WTC11 (cell line): ENCODE data around the gene AADACL4. TPM values are rescaled to one million over a fixed set of nuclear protein-coding genes. Genes with fewer than 3 reads are reported as not detected.

Source experiments
- ATAC-seq: fragments of 200-7000 bp; cut with Tn5 transposase; 2 replicates; pipeline ENCODE4 v1.10.0; 2021; ENCODE audit warnings: mild to moderate bottlenecking, moderate library complexity
- CTCF ChIA-PET: fragments of 300-600 bp; sonication (Branson Sonifier 250); formaldehyde crosslinking; loops from one replicate; lab custom pipeline; 2021; ENCODE audit warnings: antibody characterized with exemption; lab: Charles Lee
- POLR2A ChIA-PET: fragments of 350-600 bp; sonication (Branson Sonifier 250); formaldehyde crosslinking; loops from one replicate; lab custom pipeline; 2021; ENCODE audit warnings: antibody characterized with exemption; lab: Charles Lee
- DNase-seq: peaks from one replicate; pipeline ENCODE4 v3.0.0; 2021; ENCODE audit warnings: low spot score
- H3K27ac Mint-ChIP-seq: 2 replicates; pipeline ENCODE4 v1.8.0; 2021; ENCODE audit warnings: mixed read lengths
- H3K27me3 Mint-ChIP-seq: 2 replicates; pipeline ENCODE4 v1.8.0; 2021; ENCODE audit warnings: low read depth, mild to moderate bottlenecking, moderate library complexity, mixed read lengths
- H3K36me3 Mint-ChIP-seq: 2 replicates; pipeline ENCODE4 v1.8.0; 2021; ENCODE audit warnings: mixed read lengths
- H3K4me1 Mint-ChIP-seq: 2 replicates; pipeline ENCODE4 v1.8.0; 2022; ENCODE audit warnings: mixed read lengths
- H3K4me3 Mint-ChIP-seq: 2 replicates; pipeline ENCODE4 v1.8.0; 2021; ENCODE audit warnings: mild to moderate bottlenecking, moderate library complexity, mixed read lengths
- H3K9me3 Mint-ChIP-seq: 2 replicates; pipeline ENCODE4 v1.8.0; 2021; ENCODE audit warnings: mixed read lengths
- JUN ChIP-seq: sonication (generic); formaldehyde crosslinking; IDR thresholded peaks from 2 replicates; pipeline ENCODE4 v1.8.0; 2023; ENCODE audit warnings: mild to moderate bottlenecking, missing genetic modification reagents
- RELA ChIP-seq: sonication (generic); formaldehyde crosslinking; IDR thresholded peaks from 2 replicates; pipeline ENCODE4 v1.8.1; 2022; ENCODE audit warnings: missing genetic modification reagents, mild to moderate bottlenecking, borderline replicate concordance
- ZNF232 ChIP-seq: sonication (generic); formaldehyde crosslinking; IDR thresholded peaks from 2 replicates; pipeline ENCODE4 v1.8.0; 2022; ENCODE audit warnings: mild to moderate bottlenecking, missing genetic modification reagents
- ZNF423 ChIP-seq: fragments of 250-450 bp; sonication (Bioruptor Pico); IDR thresholded peaks from 2 replicates; pipeline ENCODE4 v2.1.2; 2022; ENCODE audit warnings: mild to moderate bottlenecking, moderate library complexity
- ZNF671 ChIP-seq: fragments of 250-450 bp; sonication (Bioruptor Pico); IDR thresholded peaks from 2 replicates; pipeline ENCODE4 v1.8.0; 2021; ENCODE audit warnings: mild to moderate bottlenecking
- total RNA-seq: library from RNA; stranded (reverse); gene quantifications from 3 replicates; pipeline ENCODE4 v1.2.3, GENCODE V29; 2021
- TF ChIP-seq, protein P1 (sequence below): sonication (generic); formaldehyde crosslinking; IDR thresholded peaks from 2 replicates; pipeline ENCODE4 v1.8.0; 2023; ENCODE audit warnings: mild to moderate bottlenecking, missing genetic modification reagents
- TF ChIP-seq, protein P2 (sequence below): sonication (generic); formaldehyde crosslinking; IDR thresholded peaks from 2 replicates; pipeline ENCODE4 v1.8.1; 2023; ENCODE audit warnings: mild to moderate bottlenecking, missing genetic modification reagents, borderline replicate concordance
- TF ChIP-seq, protein P3 (sequence below): fragments of 250-450 bp; sonication (Bioruptor Pico); IDR thresholded peaks from 2 replicates; pipeline ENCODE4 v1.9.0; 2021; ENCODE audit warnings: mild to moderate bottlenecking
- TF ChIP-seq, protein P4 (sequence below): fragments of 200-600 bp; IDR thresholded peaks from 2 replicates; pipeline ENCODE4 v1.8.0; 2022; ENCODE audit warnings: antibody characterized with exemption

AADACL4 gene
- total RNA-seq, 1 experiment from 2014 or later: 0.11 TPM

DNA sequence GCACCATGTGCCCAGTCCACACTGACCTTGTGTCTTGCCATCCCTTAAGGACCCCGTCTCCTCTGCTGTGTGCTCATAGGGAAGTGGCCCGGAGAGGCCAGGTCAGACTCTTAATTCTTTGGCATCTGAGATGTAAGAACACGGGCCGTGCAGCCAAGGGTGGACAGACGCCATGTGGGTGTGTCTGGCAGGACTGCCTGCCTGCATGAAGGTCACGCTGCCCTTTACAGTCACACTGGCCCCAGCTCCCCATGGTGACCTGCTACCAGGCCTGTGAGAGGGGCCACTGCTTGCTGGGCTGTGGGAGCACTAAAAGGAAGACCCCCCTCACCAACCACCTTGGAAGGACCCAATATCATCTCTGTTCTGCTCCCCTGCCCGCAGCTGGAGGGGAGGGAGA, 43.5 kb upstream of the AADACL4 start (continued):
- TF ChIP-seq, protein P1, sequence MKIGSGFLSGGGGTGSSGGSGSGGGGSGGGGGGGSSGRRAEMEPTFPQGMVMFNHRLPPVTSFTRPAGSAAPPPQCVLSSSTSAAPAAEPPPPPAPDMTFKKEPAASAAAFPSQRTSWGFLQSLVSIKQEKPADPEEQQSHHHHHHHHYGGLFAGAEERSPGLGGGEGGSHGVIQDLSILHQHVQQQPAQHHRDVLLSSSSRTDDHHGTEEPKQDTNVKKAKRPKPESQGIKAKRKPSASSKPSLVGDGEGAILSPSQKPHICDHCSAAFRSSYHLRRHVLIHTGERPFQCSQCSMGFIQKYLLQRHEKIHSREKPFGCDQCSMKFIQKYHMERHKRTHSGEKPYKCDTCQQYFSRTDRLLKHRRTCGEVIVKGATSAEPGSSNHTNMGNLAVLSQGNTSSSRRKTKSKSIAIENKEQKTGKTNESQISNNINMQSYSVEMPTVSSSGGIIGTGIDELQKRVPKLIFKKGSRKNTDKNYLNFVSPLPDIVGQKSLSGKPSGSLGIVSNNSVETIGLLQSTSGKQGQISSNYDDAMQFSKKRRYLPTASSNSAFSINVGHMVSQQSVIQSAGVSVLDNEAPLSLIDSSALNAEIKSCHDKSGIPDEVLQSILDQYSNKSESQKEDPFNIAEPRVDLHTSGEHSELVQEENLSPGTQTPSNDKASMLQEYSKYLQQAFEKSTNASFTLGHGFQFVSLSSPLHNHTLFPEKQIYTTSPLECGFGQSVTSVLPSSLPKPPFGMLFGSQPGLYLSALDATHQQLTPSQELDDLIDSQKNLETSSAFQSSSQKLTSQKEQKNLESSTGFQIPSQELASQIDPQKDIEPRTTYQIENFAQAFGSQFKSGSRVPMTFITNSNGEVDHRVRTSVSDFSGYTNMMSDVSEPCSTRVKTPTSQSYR (CRISPR knock-in tag): no peak
- TF ChIP-seq, protein P2, sequence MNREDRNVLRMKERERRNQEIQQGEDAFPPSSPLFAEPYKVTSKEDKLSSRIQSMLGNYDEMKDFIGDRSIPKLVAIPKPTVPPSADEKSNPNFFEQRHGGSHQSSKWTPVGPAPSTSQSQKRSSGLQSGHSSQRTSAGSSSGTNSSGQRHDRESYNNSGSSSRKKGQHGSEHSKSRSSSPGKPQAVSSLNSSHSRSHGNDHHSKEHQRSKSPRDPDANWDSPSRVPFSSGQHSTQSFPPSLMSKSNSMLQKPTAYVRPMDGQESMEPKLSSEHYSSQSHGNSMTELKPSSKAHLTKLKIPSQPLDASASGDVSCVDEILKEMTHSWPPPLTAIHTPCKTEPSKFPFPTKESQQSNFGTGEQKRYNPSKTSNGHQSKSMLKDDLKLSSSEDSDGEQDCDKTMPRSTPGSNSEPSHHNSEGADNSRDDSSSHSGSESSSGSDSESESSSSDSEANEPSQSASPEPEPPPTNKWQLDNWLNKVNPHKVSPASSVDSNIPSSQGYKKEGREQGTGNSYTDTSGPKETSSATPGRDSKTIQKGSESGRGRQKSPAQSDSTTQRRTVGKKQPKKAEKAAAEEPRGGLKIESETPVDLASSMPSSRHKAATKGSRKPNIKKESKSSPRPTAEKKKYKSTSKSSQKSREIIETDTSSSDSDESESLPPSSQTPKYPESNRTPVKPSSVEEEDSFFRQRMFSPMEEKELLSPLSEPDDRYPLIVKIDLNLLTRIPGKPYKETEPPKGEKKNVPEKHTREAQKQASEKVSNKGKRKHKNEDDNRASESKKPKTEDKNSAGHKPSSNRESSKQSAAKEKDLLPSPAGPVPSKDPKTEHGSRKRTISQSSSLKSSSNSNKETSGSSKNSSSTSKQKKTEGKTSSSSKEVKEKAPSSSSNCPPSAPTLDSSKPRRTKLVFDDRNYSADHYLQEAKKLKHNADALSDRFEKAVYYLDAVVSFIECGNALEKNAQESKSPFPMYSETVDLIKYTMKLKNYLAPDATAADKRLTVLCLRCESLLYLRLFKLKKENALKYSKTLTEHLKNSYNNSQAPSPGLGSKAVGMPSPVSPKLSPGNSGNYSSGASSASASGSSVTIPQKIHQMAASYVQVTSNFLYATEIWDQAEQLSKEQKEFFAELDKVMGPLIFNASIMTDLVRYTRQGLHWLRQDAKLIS (CRISPR knock-in tag): no peak
- no peak for TF ChIP-seq JUN (CRISPR knock-in tag)
- TF ChIP-seq ZNF671: no peak
- TF ChIP-seq, all 79 proteins: peak for 0

DNA sequence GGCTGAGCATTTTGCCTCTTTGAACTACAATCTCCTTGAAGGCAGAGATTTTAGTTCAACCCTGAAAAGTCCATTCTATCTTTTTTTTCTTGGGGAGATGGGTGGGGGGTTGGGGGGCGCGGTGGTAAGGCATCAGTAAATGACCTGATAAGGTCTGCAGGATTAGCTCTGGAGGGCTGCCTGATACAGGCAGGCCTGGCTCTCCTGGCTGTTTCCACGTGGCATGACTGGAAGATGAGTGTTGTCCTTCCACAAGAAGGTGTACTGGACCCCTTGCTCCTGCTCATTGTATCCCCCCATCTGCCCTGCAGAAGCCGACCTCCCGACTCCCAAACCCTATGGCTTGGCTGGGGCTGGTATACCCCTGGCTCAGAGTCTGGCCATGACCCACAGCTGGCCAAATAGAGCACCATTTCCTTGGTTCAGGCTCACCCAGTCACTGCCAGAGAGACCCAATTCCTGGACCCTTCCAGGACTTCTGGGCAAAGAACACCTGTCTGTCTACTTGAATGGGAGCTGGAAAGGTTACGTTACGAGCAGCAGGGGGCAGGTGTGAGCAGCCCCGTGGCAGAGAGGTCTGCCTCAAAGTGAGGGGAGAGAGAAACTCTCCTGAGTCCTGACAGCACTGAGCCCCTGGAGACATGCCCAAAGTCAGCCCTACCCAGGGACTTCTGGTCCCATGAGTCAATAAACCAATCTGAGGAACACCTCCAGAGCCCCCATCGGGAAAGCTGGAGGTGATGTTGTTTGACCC, 42.8 kb upstream of the AADACL4 start:
- ChIA-PET POLR2A (interaction anchor here (0.5 to 2.3 kb wide), 2 partner anchors 15 to 50 kb away, joined by 4 to 11 read pairs; no protein-coding TSS in a partner anchor), CTCF (interaction anchor here (0.6 to 5.9 kb wide), 20 partner anchors 8 to 288 kb away, joined by 3 to 107 read pairs (median 4); partner anchors contain the start of genes AADACL4 and DHRS3)
- Mint-ChIP-seq H3K4me3 (no peak overlapping the region), H3K27me3 (peaks cover 5% of the 10 kb centered on the region), H3K27ac (no peak overlapping the region; the same call in 1 of the 2 replicates)
- TF ChIP-seq, protein P3, sequence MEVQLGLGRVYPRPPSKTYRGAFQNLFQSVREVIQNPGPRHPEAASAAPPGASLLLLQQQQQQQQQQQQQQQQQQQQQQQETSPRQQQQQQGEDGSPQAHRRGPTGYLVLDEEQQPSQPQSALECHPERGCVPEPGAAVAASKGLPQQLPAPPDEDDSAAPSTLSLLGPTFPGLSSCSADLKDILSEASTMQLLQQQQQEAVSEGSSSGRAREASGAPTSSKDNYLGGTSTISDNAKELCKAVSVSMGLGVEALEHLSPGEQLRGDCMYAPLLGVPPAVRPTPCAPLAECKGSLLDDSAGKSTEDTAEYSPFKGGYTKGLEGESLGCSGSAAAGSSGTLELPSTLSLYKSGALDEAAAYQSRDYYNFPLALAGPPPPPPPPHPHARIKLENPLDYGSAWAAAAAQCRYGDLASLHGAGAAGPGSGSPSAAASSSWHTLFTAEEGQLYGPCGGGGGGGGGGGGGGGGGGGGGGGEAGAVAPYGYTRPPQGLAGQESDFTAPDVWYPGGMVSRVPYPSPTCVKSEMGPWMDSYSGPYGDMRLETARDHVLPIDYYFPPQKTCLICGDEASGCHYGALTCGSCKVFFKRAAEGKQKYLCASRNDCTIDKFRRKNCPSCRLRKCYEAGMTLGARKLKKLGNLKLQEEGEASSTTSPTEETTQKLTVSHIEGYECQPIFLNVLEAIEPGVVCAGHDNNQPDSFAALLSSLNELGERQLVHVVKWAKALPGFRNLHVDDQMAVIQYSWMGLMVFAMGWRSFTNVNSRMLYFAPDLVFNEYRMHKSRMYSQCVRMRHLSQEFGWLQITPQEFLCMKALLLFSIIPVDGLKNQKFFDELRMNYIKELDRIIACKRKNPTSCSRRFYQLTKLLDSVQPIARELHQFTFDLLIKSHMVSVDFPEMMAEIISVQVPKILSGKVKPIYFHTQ (CRISPR knock-in tag): no peak
- no peak for TF ChIP-seq RELA (CRISPR knock-in tag)
- TF ChIP-seq, protein P4, sequence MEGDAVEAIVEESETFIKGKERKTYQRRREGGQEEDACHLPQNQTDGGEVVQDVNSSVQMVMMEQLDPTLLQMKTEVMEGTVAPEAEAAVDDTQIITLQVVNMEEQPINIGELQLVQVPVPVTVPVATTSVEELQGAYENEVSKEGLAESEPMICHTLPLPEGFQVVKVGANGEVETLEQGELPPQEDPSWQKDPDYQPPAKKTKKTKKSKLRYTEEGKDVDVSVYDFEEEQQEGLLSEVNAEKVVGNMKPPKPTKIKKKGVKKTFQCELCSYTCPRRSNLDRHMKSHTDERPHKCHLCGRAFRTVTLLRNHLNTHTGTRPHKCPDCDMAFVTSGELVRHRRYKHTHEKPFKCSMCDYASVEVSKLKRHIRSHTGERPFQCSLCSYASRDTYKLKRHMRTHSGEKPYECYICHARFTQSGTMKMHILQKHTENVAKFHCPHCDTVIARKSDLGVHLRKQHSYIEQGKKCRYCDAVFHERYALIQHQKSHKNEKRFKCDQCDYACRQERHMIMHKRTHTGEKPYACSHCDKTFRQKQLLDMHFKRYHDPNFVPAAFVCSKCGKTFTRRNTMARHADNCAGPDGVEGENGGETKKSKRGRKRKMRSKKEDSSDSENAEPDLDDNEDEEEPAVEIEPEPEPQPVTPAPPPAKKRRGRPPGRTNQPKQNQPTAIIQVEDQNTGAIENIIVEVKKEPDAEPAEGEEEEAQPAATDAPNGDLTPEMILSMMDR: peak; percentile 42; the same call in 1 of the 2 replicates
- TF ChIP-seq ZNF423 (CRISPR knock-in tag): no peak
- no peak for TF ChIP-seq ZNF232
- TF ChIP-seq, all 79 proteins: peak for 1
- H3K4me1 Mint-ChIP-seq: peaks cover 65% of the 10 kb centered on the region
- DNase-seq: peak; percentile 71
- H3K9me3 Mint-ChIP-seq: no peaks in the 10 kb centered on the region
- ATAC-seq: peak; percentile 75
- H3K36me3 Mint-ChIP-seq: 0 out of 2 replicates have a peak, but pooled peaks cover 4% of the 10 kb centered on the region
